HG03558 (cell line): Measurements from ENCODE around the gene SYCE3.
"Not testable (repeated sequence)": the region's sequence is repeated elsewhere in the genome, so short reads cannot be mapped to it uniquely, and the experiment has no call there.

Experiments used
- ATAC-seq: cut with Tn5 transposase; IDR thresholded peaks from one replicate; pipeline ENCODE4 v1.9.1; 2021; ENCODE audit warnings: moderate number of reproducible peaks; ENCODE audit not compliant: unreplicated experiment; ENCODE audit errors: extremely low read depth

Gene SYCE3

GRCh38 chr22:50533856-50534711 is 28.6 kb downstream of the SYCE3 start:
- not testable (repeated sequence) for ATAC-seq

DNA sequence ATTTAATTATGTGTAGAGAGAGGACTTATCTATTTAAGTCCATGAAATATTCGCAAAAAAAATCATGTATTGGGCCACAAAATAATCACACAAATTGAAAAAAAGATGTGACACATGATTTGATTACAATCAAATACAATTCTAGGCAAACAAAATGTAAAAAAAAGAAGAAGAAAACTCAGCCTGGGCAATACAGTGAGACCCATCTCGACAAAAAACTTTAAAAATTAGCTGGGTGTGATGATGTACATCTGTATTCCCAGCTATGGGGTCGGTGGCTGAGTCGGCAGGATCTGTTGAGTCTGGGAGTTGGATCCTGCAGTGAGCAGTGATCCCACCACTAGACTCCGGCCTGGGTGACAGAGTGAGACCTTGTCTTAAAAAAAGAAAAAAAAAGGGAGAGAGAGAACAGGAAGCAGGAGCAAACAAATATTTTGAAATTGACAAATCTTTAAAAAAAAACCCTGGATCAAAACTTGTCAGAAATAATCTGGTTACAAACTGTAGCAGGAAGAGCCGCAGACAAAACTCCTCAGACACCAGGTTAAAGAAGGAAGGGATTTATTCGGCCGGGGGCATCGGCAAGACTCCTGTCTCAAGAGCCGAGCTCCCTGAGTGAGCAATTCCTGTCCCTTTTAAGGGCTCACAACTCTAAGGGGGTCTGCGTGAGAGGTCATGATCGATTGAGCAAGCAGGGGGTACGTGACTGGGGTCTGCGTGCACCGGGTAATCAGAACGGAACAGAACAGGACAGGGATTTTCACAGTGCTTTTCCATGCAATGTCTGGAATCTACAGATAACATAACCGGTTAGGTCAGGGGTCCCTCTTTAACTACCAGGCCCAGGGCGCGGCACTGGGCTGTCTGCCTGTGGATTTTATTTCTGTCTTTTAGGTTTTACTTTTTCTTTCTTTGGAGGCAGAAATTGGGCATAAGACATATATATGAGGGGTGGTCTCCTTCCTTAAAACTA is 29.6 kb downstream of the SYCE3 start:
- ATAC-seq: no peak

DNA sequence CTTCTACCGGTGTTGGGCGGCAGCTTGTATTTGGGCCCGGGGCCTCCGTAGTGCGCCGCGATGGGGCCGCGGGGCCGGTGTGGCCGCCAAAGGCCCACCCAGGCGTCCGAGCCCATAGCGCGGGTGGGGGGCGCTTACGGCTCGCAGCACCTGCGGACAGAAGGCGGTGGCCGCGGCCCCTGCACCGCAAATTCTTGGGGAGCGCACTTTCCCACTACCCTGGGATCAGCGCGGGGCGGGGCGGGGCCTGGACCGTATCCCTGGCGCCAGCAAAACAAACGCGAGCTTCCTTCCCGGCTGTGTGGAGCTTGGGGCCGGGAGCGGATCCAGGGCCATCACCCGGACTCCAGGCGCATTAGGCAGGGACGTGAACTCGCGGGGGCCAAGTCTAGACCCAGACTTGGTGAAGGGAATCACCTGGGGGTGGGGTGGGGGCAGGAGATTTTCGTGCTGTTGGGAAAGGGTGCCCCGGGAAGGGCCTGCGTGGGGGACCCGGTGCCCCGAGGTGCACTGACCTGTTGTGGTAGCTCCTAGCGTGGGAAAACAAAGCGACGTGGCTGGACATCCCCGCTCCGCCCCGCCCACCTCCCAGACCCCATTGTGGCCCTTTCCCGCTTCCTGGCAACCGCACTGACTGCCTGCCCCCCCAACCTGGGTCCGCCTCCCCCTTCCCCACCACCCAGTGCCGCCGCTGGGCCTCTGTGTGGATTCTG is 30.6 kb downstream of the SYCE3 start:
- ATAC-seq: no peak

- no peak for ATAC-seq
Observed at GRCh38 chr22:50531546-50531961, 31.2 kb downstream of the SYCE3 start.

DNA sequence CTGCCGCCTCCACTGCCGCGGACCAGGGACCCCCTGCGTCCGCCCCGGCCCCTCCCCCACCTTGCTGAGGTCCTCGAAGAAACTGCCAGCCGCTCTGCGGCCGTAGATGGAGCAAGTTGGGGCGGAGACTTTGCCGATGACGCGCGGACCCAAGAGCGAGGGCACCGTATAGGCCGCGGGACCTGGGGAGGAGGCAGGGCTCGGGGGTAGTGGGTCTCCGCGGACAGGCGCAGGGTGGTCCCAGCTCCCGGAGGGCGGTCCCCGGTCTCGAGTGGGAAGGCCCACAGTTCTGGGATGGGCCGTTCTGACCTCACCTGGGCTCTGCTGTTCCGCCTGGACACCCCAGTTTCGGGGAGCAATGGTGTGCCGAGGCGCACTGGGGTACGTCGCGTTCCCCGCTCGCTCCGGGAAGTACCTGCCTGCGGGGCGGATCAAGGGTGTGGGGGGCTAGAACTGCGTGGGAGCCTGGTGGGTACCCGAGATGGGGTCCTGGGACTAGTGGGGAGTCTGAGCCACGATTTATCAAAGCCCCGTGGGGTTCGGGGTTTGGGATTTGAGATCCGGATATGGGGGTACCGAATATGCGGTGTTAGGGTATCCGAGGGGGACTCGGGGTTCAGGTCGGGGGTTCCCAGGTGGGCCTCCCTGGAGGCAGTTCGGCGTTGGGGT is 31.7 kb downstream of the SYCE3 start:
- no peak for ATAC-seq

GRCh38 chr22:50530580-50530876 is 32.2 kb downstream of the SYCE3 start:
- no peak for ATAC-seq

GRCh38 chr22:50529897-50530579 is 32.7 kb downstream of the SYCE3 start, which contains the start of gene TYMP:
Gene TYMP, minus strand, starts transcription at chr22:50530012. Its CDS starts 303 bp downstream, at chr22:50529709.
- ATAC-seq: no peak

- no peak for ATAC-seq
Observed at GRCh38 chr22:50529416-50529896, 33.3 kb downstream of the SYCE3 start.

GRCh38 chr22:50528682-50529415 is 33.9 kb downstream of the SYCE3 start:
- no peak for ATAC-seq

- ATAC-seq: no peak
Observed at GRCh38 chr22:50527921-50528681, 34.6 kb downstream of the SYCE3 start.

DNA sequence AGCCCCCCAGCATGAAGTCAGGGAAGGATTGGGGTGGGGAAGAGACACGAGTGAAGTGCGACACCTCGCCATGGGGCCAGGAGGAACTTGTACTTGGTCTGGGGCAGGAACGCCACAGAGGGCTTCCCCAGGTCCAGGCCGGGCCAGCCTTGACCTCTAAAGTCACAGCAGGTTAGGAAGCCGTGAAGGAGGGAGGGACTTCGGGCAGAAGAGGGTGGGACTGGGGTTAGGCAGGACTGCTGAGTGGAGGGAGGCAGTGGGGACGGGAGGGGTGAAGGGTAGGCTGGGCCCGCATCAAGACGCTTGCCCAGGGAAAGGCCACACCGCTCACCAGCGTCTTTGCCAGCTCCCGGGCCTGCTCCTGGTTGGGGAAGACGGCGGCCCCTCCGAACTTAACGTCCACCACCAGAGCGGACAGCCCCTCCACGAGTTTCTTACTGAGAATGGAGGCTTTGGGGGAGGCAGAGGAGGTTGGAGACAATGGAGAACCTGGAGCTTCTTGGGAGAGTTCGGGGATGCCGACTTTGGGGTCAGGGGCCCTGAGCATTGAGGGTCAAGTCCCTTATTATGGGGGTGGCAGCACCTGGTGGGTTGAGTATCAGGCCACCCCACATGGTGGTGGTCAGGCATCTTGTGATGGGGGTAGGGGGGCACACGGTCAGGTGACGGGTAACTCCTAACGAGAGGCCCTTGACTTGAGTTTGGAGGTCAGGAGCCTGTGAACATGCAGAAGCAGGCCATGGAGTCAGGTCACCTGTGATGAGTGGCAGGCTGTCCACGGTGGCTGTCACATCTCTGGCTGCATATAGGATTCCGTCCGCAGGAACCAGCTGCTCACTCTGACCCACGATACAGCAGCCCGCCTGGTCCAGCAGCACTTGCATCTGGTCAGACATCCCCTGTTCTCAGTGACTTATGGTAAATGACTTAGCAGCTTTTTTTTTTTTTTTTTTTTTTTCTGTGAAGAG is 35.6 kb downstream of the SYCE3 start:
- ATAC-seq: no peak

DNA sequence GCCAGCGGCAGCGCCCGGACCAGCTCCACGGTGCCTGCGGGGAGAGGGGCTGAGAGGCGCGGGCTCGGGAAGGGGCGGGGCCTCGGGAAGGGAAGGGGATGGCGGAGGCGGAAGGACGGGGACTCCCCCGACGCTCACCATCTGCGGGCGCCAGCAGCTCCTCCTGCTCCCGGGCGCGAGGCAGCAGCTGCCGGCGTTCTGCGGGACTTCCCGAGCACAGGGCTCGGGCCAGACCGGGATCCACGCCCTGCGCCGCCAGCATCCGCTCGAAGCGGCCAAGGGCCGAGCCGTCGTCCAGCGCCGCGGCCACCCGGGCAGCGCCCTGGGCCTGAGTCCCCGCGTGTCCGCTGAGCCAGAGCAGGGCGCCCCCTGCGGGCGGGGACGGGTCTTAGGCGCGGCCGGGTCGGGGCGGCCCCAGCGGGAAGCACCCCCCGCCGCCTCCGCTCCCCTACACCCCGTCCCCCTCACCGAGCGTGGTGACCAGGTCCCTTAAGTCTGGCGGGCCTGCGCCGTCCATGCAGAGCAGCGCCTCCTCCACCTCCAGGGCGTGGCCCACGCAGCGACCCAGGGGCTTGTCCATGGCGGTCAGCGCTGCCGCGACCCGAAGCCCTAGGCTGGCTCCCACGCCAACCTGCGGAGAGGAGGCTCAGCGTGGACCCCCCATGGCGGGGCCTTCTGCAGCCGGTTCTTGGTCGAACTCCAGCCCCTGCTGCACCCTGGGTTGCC is 36.4 kb downstream of the SYCE3 start:
- ATAC-seq: no peak

GRCh38 chr22:50525858-50526107 is 36.9 kb downstream of the SYCE3 start:
- no peak for ATAC-seq

DNA sequence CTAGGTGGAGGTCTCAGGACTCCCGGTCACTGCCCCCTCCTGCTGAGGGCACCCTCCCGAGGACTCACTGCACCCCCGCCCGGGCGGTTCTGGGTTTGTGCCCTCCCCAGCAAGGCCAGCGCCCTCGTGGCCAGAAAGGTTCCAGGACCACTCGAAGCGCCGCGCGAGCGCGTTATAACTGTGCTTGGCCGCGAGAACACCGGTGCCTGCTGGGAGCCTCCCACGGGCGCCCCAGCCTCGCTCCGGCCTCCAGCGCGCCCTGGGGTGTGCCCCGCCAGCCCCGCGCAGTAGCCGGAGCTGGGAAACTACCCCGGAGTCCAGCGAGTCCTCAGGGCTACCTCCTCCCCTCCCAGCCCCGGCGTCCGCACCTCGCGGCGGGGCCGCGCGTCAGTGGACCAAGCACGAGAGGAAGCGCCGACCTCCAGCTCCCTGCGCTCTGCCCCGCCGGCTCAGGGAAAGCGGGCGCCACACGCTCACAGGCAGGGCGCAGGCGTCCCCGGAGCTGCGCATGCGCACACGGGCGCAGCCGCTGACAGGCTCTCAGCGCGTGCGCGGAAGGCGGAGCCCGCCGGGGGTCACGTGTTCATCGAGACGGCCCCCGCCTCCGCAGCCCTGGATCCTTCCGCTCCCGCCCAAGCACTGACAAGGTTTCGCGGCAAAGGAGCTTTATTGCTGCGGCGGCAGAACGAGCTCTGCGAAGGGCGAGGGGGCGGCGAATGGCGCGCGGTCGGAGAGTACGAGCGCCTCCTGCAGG is 37.4 kb downstream of the SYCE3 start, which contains the start of gene SCO2:
Gene SCO2, minus strand, starts transcription at position 495 of the 754 bp plus-strand sequence. CDS start 1,187 bp downstream, outside the sequence.
- no peak for ATAC-seq

DNA sequence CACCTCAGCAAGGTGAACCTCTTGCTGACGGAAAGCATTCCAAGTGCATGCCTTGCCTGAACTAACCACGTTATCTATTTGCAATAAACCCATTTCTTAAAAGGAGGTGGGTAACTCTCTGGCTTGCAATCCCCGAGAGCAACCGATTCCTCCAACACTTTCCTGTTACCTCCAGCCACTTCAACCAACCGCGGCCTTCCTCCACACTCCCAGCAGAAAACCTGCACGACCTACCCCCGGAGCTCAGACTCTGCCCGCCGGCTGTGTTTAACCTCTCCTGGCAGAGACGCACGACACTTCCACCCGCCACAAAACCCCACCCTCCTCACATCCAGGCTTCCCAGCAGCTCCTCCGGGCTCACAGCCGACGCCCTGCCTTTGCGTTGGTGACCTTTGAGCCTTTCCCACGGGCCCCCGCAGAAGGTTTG is 38.0 kb downstream of the SYCE3 start:
- no peak for ATAC-seq
